DMS153 (cell line): ENCODE data around the gene CHTF18.
A peak's percentile ranks its signal among the peaks of the same experiment; 100 is the strongest.
"Not testable (repeated sequence)": the region's sequence is repeated elsewhere in the genome, so short reads cannot be mapped to it uniquely, and the experiment has no call there.

Experiments used
- DNase-seq: peaks from one replicate; lab custom pipeline; 2025; lab: John Stamatoyannopoulos, UW

CHTF18 gene

GRCh38 chr16:788399-789126 is at the start of gene CHTF18:
Gene CHTF18, plus strand, starts transcription at chr16:788620. Its CDS starts 65 bp downstream, at chr16:788685.
- peak; percentile 84 for DNase-seq

GRCh38 chr16:739560-740458 is 48.6 kb upstream of the CHTF18 start:
- no peak for DNase-seq

- no peak for DNase-seq
Measured at GRCh38 chr16:740459-740763, 48.0 kb upstream of the CHTF18 start.

- DNase-seq = peak; percentile 83
Measured at GRCh38 chr16:740764-741505, 47.5 kb upstream of the CHTF18 start, which contains the start of gene CIAO3. Gene CIAO3, minus strand, starts transcription at chr16:740997. Its CDS starts 12 bp downstream, at chr16:740985.

GRCh38 chr16:741986-742629 is 46.3 kb upstream of the CHTF18 start:
- DNase-seq = no peak

GRCh38 chr16:742894-743293 is 45.5 kb upstream of the CHTF18 start:
- DNase-seq = not testable (repeated sequence)

- DNase-seq = no peak
Measured at GRCh38 chr16:743794-744500, 44.5 kb upstream of the CHTF18 start.

- DNase-seq = no peak
Measured at GRCh38 chr16:745739-746138, 42.7 kb upstream of the CHTF18 start.

GRCh38 chr16:746637-747036 is 41.8 kb upstream of the CHTF18 start:
- DNase-seq = no peak

- no peak for DNase-seq
Measured at GRCh38 chr16:747978-748746, 40.3 kb upstream of the CHTF18 start.

- DNase-seq = no peak
Measured at GRCh38 chr16:749010-749409, 39.4 kb upstream of the CHTF18 start.

- no peak for DNase-seq
Measured at GRCh38 chr16:750485-750884, 37.9 kb upstream of the CHTF18 start.

GRCh38 chr16:751152-752006 is 37.0 kb upstream of the CHTF18 start:
- no peak for DNase-seq

- no peak for DNase-seq
Measured at GRCh38 chr16:752007-752312, 36.5 kb upstream of the CHTF18 start.

- DNase-seq = not testable (repeated sequence)
Measured at GRCh38 chr16:754121-754607, 34.3 kb upstream of the CHTF18 start.

GRCh38 chr16:754656-755055 is 33.8 kb upstream of the CHTF18 start:
- DNase-seq = no peak

GRCh38 chr16:756428-756827 is 32.0 kb upstream of the CHTF18 start:
- no peak for DNase-seq

GRCh38 chr16:759110-759910 is 29.1 kb upstream of the CHTF18 start:
- DNase-seq = peak; percentile 5

GRCh38 chr16:760065-760464 is 28.4 kb upstream of the CHTF18 start:
- no peak for DNase-seq
